NCI-H2196 treated with DMSO at 0.1 percent for 48 hours (cell line): ENCODE data around the gene PPDPF.
A peak's percentile ranks its signal among the peaks of the same experiment; 100 is the strongest.
"Not testable (repeated sequence)": the region's sequence is repeated elsewhere in the genome, so short reads cannot be mapped to it uniquely, and the experiment has no call there.

ENCODE experiments used
- DNase-seq: peaks from one replicate; lab custom pipeline; 2025; ENCODE audit not compliant: unreplicated experiment; lab: John Stamatoyannopoulos, UW

Gene PPDPF

GRCh38 chr20:63499338-63499969 lies 21.1 kb upstream of the PPDPF start:
- no peak for DNase-seq

DNA sequence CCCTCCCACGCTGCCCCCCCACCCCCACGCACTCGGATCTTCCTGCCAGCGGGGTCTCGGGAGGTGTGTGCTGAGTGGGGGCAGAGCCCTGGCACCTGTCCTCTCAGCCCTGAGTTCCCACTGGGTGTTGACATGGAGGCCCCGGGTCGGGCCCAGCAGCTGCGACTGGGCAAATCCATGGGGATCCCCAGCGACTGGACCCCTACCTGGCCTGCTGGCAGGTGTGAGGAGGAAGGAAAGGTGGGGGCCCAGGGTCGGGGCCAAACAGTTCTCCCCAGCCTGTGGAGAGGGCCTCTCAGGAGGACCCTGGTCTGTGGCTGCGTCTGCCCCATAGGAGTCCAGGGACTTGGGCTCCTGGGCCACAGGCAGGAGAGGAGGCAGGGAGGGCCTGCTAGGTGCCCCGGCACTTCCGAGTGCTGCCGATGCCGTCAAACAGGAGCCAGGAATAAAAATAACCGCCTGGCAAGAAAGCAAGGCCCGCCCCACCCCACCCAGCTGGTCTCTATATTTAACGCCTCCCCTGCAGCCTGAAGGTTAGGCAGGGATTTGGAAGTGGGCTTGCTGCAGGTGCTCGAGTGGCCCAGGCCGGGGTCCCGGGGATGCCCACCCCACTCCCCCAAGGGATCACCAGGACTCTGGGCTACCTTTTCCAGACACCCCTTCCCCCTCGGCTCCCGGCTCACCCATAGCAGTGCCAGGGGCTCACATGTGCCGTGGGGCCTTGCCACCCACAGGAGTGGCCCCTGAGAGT lies 20.2 kb upstream of the PPDPF start:
- DNase-seq: no peak

GRCh38 chr20:63500902-63501817 lies 19.4 kb upstream of the PPDPF start:
- DNase-seq: no peak

DNA sequence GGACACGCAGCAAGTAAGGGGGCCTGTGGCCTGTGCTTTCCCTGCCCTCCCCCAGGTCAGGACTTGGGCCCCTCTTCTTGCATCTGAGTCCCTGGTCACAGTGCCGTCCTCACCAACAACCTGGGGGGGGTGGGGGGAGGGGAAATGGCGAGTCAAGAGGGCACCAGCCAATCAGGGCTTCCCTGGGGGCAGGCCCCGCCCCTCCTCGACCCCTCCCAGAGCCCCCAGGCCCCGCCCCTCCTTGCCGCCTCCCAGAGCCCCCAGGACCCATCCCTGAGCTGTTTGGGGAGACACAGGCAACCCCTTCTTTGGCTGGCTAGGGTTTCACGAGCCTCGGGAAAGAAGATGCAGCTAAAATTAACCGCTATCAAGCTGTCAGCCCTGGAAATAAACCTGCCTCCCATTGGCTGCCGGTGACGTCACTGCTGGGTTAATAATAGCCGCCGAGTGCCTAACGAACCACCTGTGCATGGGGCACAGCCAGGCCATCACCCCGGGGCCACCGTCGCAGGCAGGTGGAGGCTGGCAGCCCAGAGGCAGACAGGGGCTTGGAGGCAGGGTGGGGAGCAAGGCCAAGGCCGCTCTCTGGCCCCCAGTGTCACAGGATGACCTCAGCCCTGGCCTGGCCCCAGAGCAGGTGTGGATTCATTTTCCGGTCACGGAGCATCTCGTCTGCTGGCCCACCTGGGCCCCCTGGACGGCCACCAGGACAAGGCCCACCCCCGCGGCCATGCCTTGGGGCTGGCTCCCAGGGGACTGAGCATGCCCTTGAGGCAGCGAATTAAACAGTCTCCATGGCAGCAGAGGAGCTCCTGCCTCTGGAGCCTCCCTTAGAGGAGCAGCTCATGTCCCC lies 18.5 kb upstream of the PPDPF start:
- DNase-seq: peak; percentile 81

DNA sequence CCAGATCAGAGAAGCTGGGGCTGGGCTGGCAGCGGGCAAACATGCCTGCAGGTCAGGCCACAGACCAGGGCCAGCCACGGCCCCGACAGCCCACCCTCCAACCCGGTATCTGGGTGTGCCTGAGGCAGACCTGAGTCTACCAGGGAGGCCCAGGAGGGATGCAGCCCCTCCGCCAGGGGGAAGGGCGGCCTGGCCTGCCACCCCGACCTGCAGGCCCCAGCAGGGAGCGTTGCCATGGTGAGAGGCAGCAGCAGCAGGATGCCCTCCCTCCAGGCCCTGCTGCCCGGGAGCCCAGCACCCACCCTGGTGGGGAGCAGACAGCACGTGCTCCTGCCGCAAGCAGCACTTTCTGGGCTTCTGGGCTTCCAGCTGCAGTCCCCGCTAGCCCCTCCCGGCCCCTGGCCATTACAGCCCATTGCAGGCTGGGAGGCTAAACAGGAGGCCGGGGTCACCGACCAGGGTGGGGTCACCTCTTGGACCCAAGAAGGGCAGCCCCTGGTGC lies 17.8 kb upstream of the PPDPF start:
- no peak for DNase-seq

- DNase-seq: no peak
Measured at GRCh38 chr20:63503524-63503923, 17.0 kb upstream of the PPDPF start.

GRCh38 chr20:63504642-63505041 lies 15.9 kb upstream of the PPDPF start:
- DNase-seq: no peak

DNA sequence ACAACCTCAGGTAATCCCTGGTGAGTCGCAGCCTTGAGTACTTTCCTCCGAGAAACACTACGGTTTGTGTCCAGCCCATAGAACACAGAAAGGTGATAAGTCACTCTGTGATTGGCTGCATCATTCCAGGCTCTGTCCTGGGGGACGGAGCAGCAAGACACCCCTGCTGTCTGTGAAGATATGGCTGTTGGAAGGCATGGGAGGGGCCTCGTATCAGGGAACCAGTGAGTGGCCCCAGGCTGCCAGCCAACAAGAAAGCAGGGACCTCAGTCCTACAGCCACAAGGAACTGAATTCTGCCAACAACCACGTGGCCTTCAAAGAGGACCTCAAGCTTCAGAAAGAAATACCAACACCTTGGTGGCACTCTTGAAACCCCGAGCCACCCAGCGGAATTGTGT lies 15.3 kb upstream of the PPDPF start:
- no peak for DNase-seq

DNA sequence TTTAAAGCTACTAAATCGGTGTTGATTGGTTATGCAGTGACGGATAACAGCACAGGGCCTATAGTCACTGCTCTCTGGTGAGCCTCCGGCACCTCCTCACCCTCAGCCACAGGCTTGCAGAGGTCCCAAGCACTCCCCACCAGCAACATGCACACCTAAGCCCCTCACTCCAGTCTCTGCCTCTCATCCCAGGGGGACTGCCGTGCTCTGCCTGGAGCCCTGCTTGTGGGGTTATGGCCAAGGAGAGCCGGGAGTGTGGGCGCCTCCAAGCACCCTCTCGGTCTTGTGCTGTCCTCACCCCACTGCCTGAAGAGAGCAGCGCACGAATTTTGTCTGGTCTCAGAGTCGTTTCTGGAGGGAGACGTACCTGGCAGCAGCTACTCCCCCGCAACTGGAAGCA lies 14.8 kb upstream of the PPDPF start:
- no peak for DNase-seq

GRCh38 chr20:63507083-63507743 lies 13.4 kb upstream of the PPDPF start:
- DNase-seq: no peak

- no peak for DNase-seq
Measured at GRCh38 chr20:63508072-63508768, 12.3 kb upstream of the PPDPF start.

GRCh38 chr20:63509088-63509564 lies 11.4 kb upstream of the PPDPF start:
- no peak for DNase-seq

- DNase-seq: no peak
Measured at GRCh38 chr20:63513207-63513606, 7.4 kb upstream of the PPDPF start.

- not testable (repeated sequence) for DNase-seq
Measured at GRCh38 chr20:63514520-63514919, 6.0 kb upstream of the PPDPF start.

- DNase-seq: no peak
Measured at GRCh38 chr20:63517376-63518309, 2.9 kb upstream of the PPDPF start.

DNA sequence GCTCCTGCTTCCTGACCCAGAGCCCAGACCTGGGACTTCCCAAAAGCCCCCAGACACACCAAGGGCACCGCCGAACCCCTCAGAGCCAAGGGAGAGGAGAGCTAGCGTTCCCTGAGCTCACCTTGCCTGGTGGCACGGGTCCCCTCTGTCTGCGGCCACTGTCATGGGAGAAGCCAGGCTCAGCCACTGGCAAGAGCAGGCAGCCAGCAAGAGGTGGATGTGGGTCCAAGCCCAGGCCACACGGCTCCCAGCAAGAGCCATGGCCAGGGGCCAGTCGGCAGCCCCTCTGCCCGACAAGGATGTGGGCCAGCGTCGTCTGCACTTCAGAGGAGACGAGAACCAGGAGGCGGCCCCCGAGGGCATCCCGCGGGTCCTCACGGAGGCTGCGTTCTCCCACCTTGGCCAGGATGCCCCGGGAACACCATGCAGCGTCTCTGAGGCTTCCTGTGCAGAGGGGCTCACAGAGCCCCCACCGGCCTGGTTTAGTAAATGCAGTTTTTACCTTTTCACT lies 2.2 kb upstream of the PPDPF start:
- DNase-seq: no peak

GRCh38 chr20:63518946-63519667 lies 1.5 kb upstream of the PPDPF start:
- DNase-seq: no peak
